Stimulated activated CD4-positive, alpha-beta T cell treated with anti-CD3 and anti-CD28 coated beads, Interleukin-2, amount 100 ng/mL, for 4 hours (primary cell): ENCODE data around the gene PGGHG.
A peak's percentile ranks its signal among the peaks of the same experiment; 100 is the strongest.
"Not testable (repeated sequence)": the region's sequence is repeated elsewhere in the genome, so short reads cannot be mapped to it uniquely, and the experiment has no call there.

ENCODE experiments used
- DNase-seq: peaks from one replicate; pipeline ENCODE4 v3.0.0-alpha.2; 2020; ENCODE audit warnings: low read depth

The PGGHG gene

GRCh38 chr11:297586-298405, 8.9 kb downstream of the PGGHG start:
- no peak for DNase-seq

GRCh38 chr11:298406-299065, 9.6 kb downstream of the PGGHG start:
- DNase-seq, result no peak

GRCh38 chr11:299081-299891, 10.4 kb downstream of the PGGHG start, which contains the start of gene IFITM5:
Gene IFITM5 (minus strand): TSS chr11:299526. CDS start chr11:299490, 36 bp downstream.
- DNase-seq, result no peak

GRCh38 chr11:299951-300735, 11.2 kb downstream of the PGGHG start:
- DNase-seq, result no peak

GRCh38 chr11:303363-303762, 14.4 kb downstream of the PGGHG start:
- no peak for DNase-seq

- no peak for DNase-seq
Measured at GRCh38 chr11:304061-304506, 15.2 kb downstream of the PGGHG start.

GRCh38 chr11:304915-305843, 16.3 kb downstream of the PGGHG start:
- peak; percentile 54 for DNase-seq

- no peak for DNase-seq
Measured at GRCh38 chr11:305844-306211, 16.9 kb downstream of the PGGHG start.

GRCh38 chr11:306645-307371, 17.9 kb downstream of the PGGHG start:
- no peak for DNase-seq

GRCh38 chr11:307766-308708, 19.1 kb downstream of the PGGHG start, which contains the start of gene IFITM2:
Gene IFITM2 (plus strand): TSS chr11:307816. CDS start chr11:308193, 377 bp downstream.
- DNase-seq, result not testable (repeated sequence)

- not testable (repeated sequence) for DNase-seq
Measured at GRCh38 chr11:308740-309665, 20.1 kb downstream of the PGGHG start.

GRCh38 chr11:309979-310572, 21.1 kb downstream of the PGGHG start:
- not testable (repeated sequence) for DNase-seq

- DNase-seq, result not testable (repeated sequence)
Measured at GRCh38 chr11:311013-311748, 22.3 kb downstream of the PGGHG start.

GRCh38 chr11:312092-312816, 23.3 kb downstream of the PGGHG start:
- DNase-seq, result no peak

- no peak for DNase-seq
Measured at GRCh38 chr11:313304-313786, 24.4 kb downstream of the PGGHG start.
